HL-60 (cell line): ENCODE results near the gene CBLB.

Source experiments
- DNase-seq, 2 experiments: peaks; one replicate each; pipeline ENCODE4 v3.0.0-alpha.2; 2010 to 2020; ENCODE audit warnings: low read depth in 1 of 2, low spot score in 1 of 2
- H3K27ac ChIP-seq: fragments of 250-450 bp; sonication (Bioruptor Pico); replicated peaks from 2 replicates; pipeline ENCODE4 v1.5.1; 2020; ENCODE audit warnings: mild to moderate bottlenecking, moderate library complexity
- H3K27me3 ChIP-seq: fragments of 250-450 bp; sonication (Bioruptor Pico); 2 replicates; pipeline ENCODE4 v1.5.1; 2021; ENCODE audit warnings: mild to moderate bottlenecking, moderate library complexity; ENCODE audit not compliant: insufficient read depth, poor library complexity, severe bottlenecking
- H3K4me3 ChIP-seq: replicated peaks from 2 replicates; pipeline ENCODE4 v1.5.1; 2011; ENCODE audit warnings: mild to moderate bottlenecking, control low read depth, low read length; ENCODE audit not compliant: insufficient read depth
- CTCF ChIP-seq: IDR thresholded peaks from one replicate; pipeline ENCODE4 v1.5.1; 2011; ENCODE audit warnings: low read length, control low read depth, inconsistent platforms; ENCODE audit not compliant: insufficient read depth
- GABPA ChIP-seq: IDR thresholded peaks from 2 replicates; pipeline ENCODE4 v1.6.1; 2012; ENCODE audit warnings: low read depth
- POLR2AphosphoS5 ChIP-seq: IDR thresholded peaks from 2 replicates; pipeline ENCODE4 v1.6.1; 2012; ENCODE audit warnings: low read depth
- REST ChIP-seq: IDR thresholded peaks from 2 replicates; pipeline ENCODE4 v1.6.1; 2012; ENCODE audit warnings: low read depth; ENCODE audit not compliant: insufficient replicate concordance
- SPI1 ChIP-seq: IDR thresholded peaks from 2 replicates; pipeline ENCODE4 v1.6.1; 2012; ENCODE audit warnings: low read depth, mild to moderate bottlenecking, borderline replicate concordance

CBLB gene

GRCh38 chr3:105691053-105691452 is 177.8 kb downstream of the CBLB start:
- H3K27me3 ChIP-seq = no peaks in the 10 kb centered on the region
- no peak for DNase-seq
- H3K27ac ChIP-seq = no peak overlapping the region
- H3K4me3 ChIP-seq = no peak overlapping the region
- TF ChIP-seq GABPA = no peak
- no peak for TF ChIP-seq POLR2AphosphoS5
- TF ChIP-seq CTCF = no peak
- no peak for TF ChIP-seq SPI1
- no peak for TF ChIP-seq REST

GRCh38 chr3:105688821-105689220 is 180.0 kb downstream of the CBLB start:
- Histone ChIP-seq H3K27me3 (no peaks in the 10 kb centered on the region), H3K27ac (no peak overlapping the region)

More at GRCh38 chr3:105688821-105689220, 180.0 kb downstream of the CBLB start:
- no peak overlapping the region for H3K4me3 ChIP-seq
- TF ChIP-seq SPI1 = no peak
- TF ChIP-seq GABPA = no peak
- TF ChIP-seq CTCF = no peak
- TF ChIP-seq POLR2AphosphoS5 = no peak
- TF ChIP-seq REST = no peak
- DNase-seq = no peak
